NCI-H2171 treated with DMSO at 0.1 percent for 48 hours (cell line): ENCODE data around the gene SH2D6.
"Not testable (repeated sequence)": the region's sequence is repeated elsewhere in the genome, so short reads cannot be mapped to it uniquely, and the experiment has no call there.

Experiments
- DNase-seq: peaks from one replicate; lab custom pipeline; 2025; lab: John Stamatoyannopoulos, UW

Gene SH2D6

DNA sequence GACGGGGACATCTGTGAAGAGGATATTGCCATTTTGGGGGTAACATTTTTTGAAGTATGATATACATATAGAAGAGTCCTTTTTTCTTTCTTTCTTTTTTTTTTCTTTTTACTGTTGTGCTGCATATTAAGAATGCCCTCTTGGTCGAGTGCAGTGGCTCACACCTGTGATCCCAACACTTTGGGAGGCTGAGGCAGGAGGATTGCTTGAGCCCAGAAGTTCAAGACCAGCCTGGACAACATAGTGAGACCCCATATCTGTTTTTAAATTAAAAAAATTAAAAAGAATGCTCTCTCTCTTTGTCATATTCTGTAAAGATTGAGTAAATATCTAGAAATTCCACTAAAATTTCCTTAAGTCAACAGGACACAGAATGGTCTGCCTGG is 3.6 kb downstream of the SH2D6 start:
- DNase-seq: no peak

DNA sequence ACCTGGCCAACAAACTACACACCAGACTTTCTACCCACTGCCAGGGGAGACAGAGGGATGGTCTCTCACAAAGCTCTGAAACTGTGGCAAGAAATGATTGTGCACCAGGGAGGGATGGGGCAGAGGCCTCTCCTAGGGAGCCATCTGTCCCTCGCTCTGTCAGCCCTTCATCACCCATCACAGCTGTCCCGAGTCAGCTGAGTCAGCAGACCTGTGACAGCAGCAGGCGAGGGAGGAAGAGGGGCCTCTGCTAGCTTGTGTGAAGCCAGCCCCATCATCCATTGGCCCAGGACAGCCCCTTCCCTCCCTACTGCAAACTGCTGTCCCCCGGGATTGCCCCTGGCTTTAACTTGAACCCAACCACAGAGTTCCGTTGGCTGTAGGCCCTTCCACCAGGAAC is 5.0 kb downstream of the SH2D6 start:
- peak; percentile 82 for DNase-seq

DNA sequence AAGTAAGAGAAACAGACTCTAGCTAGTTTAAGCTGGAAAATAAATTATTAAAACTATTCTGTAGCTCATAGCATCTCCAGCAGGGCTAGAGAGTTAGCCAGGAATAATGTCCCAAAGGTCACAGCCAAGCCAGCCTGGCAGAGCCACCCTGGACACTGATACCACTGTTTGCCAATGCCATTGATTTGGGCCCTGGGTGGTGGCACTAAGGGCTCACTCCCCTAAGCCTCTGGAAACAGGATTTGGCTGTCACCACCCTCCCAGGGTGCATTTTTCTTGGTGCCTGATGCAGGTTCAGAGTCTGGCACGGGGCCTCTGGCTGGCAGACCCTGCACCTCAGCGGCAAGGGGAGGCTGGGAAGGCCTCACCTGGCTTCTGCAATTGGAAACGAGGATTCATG is 7.1 kb downstream of the SH2D6 start:
- no peak for DNase-seq

GRCh38 chr2:85427300-85427835 is 8.9 kb downstream of the SH2D6 start:
- no peak for DNase-seq

- DNase-seq: no peak
Observed at GRCh38 chr2:85428343-85428881, 9.9 kb downstream of the SH2D6 start.

DNA sequence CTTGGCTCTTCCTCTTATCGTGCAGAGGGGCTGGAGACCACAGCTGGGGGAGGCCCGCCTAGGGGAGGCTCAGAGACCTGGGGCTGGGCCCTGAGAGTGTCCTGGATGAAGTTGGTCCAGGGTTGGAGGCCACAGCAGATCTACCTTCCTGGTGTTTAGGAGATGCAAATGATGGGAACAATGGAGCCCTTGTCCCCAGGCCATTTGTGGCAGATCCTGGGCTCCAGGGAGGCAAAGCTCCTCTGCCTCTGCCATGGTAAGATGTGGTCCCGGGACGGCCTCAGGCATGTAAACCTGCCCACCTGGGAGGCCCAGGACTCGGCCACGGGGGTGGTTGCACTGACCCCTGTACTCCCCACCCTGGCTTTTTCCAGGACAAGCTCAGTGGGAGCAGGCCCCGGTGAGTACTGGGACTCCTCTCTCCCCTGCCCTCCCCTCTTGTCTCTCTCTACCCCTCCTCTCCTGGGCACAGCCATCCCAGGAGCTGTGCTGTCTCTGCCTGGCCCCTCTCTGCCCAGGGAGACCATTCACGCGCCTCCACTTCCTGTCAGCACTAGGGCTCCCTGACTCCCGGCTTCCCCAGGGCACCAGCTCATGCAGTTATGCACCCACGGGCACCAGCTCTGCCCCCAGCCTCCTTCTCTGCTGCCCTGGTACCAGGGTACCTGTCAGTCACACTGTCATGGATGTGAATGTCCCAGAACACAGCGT is 10.9 kb downstream of the SH2D6 start:
- no peak for DNase-seq

- DNase-seq: no peak
Observed at GRCh38 chr2:85429924-85430289, 11.4 kb downstream of the SH2D6 start.

DNA sequence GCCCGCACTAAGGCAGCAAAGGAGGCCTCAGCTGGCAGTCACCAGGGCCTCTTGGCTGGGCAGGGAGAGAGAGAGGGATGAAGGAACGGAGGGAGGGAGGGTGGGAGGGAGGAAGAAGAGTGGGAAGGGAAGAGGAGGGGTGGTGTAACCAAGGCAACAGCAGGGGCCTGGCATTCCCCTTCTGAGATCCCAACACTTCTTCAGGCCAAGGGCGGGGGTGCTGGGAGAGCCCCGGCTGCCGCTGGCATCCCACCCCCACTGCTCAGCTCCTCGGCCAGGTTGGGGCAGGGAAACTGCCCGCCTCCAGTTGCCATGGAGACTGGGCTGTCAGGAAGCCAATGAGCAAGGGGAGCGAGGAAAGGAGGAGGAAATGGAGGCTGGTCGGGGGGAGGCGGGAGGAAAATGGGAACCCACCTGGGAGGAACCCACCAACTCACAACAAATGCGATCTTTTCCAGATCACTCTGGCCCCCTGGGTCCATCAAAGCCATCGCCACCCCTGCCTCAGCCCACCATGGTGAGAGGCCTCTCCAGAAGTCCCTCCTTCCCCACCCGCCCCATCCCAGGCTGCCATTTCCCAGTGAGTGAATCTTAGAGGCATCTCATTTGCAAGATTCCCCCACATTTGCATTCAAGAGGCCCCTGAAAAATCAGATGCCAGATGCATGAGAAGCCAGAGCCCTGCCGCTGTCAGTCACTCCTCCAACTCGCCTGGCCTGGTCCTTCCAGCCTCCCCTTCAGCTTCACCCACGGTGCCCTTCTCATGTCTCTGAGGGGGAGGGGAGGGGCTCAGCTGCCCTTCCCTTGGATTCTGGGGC is 12.4 kb downstream of the SH2D6 start:
- DNase-seq: peak; percentile 87

DNA sequence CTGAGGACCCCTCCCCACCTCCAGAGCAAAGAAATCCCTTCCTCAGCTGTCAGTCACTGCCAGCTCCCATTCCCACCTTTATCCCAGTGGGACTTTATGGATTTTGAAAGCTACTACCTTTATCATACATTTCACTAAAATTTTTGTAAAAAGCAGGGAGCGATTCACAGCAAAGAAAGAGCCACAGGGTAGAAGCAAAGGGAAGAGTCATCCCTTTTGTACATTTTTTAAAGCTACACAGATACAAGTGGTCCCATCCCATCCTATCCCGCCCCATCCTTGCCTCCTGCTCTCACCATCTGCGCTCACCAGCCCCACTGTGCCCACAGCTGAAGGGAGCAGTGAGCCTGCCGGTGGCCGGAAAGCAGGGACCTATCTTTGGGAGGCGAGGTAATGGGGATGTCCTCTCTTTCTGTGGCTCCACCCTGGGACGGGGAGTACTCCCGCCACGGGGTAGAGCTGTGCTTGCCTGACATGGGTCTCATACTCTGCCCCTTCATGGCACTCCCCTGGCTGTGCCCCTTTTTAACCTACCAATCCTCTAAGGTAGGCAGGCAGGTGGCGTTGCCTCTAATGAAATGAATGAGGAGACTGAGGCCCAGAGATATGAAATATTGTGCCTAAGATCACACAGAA is 13.2 kb downstream of the SH2D6 start:
- DNase-seq: peak; percentile 60

GRCh38 chr2:85433511-85434089 is 15.1 kb downstream of the SH2D6 start:
- DNase-seq: peak; percentile 86

DNA sequence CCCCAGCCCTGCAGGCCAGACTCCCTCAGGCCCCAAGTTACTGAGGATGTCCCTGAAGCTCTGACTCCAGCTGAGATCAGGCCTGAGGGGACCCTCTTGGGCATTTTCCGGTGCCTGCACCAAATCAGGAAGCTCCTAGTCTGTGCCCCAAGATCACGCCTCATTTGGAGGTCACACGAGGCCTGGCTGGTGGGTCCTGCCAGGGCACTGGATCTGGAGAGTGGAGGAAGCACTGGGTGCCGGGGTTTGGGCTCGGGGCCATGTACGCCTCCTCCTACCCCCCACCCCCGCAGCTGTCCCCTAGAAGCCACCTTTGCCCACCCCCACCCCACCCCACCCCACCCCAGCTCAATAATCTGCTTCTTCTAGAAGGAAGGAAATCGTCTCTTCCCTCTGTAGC is 16.2 kb downstream of the SH2D6 start:
- no peak for DNase-seq

- DNase-seq: no peak
Observed at GRCh38 chr2:85435220-85435958, 16.9 kb downstream of the SH2D6 start.

DNA sequence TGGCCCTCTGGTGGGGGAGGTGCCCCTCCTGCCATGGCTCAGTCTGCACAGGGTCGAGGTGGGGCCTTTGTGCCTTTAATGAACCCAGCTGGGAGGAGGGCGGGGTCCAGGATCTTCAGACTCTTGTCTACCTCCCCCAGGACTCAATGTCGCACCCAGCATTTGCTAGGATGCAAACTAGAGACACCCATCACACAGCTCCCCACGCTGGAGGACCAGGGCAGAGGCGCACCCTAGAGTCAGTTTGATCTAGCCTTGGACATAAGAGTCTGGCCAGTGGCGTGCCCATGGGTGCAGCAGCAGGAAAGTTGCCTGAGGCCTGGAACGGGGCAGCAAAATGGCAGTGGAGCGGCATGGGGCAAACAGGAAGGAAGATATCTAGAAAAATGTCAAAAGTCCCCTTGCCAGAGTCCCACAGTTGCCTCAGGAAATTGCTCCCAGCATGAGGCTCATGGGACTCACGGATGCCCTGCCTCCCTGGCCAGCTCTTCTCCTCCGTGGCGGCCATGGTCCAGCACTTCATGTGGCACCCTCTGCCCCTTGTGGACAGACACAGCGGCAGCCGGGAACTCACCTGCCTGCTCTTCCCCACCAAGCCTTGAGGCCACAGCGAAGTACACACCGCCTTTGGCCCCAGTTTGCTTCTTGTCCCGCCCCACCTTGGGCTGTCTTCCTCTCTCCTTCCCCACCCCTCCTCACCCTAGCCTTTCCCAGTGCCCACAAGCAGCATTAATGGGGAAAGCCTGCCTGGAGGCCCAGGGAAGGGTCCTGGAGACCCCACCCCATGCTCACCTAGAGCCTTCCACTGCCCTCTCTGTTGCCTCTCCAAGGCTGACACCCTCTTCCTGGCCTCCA is 17.7 kb downstream of the SH2D6 start:
- no peak for DNase-seq

GRCh38 chr2:85436836-85437487 is 18.4 kb downstream of the SH2D6 start:
- DNase-seq: peak; percentile 70

- peak; percentile 81 for DNase-seq
Observed at GRCh38 chr2:85437488-85438200, 19.1 kb downstream of the SH2D6 start.

DNA sequence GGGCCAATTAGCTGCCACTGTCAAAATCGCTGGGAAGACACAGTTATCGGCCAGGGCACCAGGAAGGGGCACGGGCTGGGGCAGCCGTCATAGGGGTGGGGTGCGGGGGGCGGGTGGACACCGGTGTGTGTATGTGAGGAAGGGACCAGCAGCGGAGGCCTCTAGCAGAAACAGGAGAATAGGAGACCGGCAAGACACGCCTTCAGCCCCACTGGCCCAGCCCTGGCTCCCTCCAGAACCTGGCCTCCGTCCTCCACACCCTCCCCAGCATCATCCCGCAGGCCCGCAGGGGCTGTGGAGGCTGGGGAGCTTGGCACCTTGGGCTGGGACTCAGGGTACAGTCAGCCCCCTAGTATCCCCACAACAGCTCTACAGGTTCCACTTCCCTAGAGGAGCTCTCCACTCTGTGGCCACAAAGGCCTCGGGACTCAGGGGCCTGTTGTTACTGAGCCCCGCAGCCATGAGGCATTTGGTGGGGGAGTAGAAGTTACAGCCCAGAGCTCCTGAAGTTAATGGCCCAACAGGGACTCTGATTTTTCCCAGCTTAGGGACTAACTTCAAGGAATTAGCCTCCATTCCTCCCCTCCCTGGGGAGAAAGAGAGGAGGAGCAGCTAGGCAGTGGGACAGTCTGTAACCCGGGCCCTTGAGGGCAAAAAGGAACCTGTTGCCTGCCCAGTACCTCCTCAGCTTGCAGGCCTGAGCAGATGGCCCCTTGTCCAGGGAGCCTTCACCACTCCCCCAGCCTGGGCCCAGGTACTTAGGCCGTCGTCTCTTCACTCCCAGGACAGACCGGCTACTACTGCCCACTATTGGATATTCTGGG is 19.9 kb downstream of the SH2D6 start:
- peak; percentile 36 for DNase-seq

DNA sequence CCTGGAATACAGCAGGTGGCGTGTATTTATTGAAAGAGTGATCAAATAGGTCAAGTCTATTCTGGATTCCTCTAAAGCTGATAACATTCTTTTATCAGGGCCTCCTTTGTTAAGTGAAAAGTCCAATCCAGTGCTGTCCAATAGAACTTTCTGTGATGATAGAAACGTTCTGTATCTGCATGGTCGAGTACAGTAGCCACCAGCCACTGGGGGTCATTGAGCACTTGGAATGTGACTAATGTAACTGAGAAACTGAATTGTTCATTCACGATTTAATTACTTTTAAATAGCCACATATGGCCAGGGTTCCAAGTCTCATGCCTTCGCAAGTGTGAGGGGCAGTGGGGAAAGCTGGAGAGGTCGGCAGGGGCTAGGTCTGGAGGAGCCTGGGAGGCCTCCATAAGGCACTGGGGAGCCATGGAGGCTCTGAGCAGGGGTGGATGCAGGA is 20.5 kb downstream of the SH2D6 start:
- DNase-seq: no peak

GRCh38 chr2:85439569-85439968 is 21.1 kb downstream of the SH2D6 start:
- not testable (repeated sequence) for DNase-seq
